ENCODE data around the gene FLYWCH2. TPM values are rescaled to one million over a fixed set of nuclear protein-coding genes. Genes with fewer than 3 reads are reported as not detected.

FLYWCH2 gene
- total RNA-seq, 1 donor: 38.7 TPM

GRCh38 chr16:2867661-2867986 lies 15.4 kb upstream of the FLYWCH2 start:
- Histone ChIP-seq H3K4me1 (ENCODE audit: insufficient read depth, low read length) (peaks cover 6% of the 10 kb centered on the region), H2AFZ (ENCODE audit: low read length) (peak overlapping the region; percentile 99), H3K79me2 (ENCODE audit: insufficient read depth, low read length) (no peaks in the 10 kb centered on the region), H3K27me3 (ENCODE audit: insufficient read depth, low read length) (no peaks in the 10 kb centered on the region), H3K4me3 (ENCODE audit: insufficient read depth, low read length) (peak overlapping the region; percentile 81), H3K27ac (ENCODE audit: low read depth, low read length) (peak overlapping the region; percentile 95), H3K9me3 (ENCODE audit: low read depth, low read length) (no peaks in the 10 kb centered on the region), H3K36me3 (ENCODE audit: insufficient read depth, low read length) (no peaks in the 10 kb centered on the region), H3K4me2 (ENCODE audit: insufficient read depth, low read length) (peak overlapping the region; percentile 99), H4K20me1 (ENCODE audit: insufficient read depth, low read length) (no peaks in the 10 kb centered on the region)
- no peak for TF ChIP-seq CTCF (IDR thresholded peaks at IDR 0.05; ENCODE audit: extremely low read depth, low read depth, low read length)
- DNase-seq (ENCODE audit: insufficient read length, low spot score, missing footprints): no peak

- Histone ChIP-seq H2AFZ (ENCODE audit: low read length) (peak overlapping the region; percentile 99), H3K79me2 (ENCODE audit: insufficient read depth, low read length) (no peaks in the 10 kb centered on the region), H3K27ac (ENCODE audit: low read depth, low read length) (peak overlapping the region; percentile 95), H3K4me2 (ENCODE audit: insufficient read depth, low read length) (peak overlapping the region; percentile 99), H3K4me3 (ENCODE audit: insufficient read depth, low read length) (peak overlapping the region; percentile 81), H3K4me1 (ENCODE audit: insufficient read depth, low read length) (peaks cover 6% of the 10 kb centered on the region), H3K9me3 (ENCODE audit: low read depth, low read length) (no peaks in the 10 kb centered on the region), H3K36me3 (ENCODE audit: insufficient read depth, low read length) (no peaks in the 10 kb centered on the region), H4K20me1 (ENCODE audit: insufficient read depth, low read length) (no peaks in the 10 kb centered on the region), H3K27me3 (ENCODE audit: insufficient read depth, low read length) (no peaks in the 10 kb centered on the region)
- TF ChIP-seq CTCF (IDR thresholded peaks at IDR 0.05; ENCODE audit: extremely low read depth, low read depth, low read length): peak; percentile 98
- DNase-seq (ENCODE audit: insufficient read length, low spot score, missing footprints): peak; percentile 98
These were observed 14.8 kb upstream of the FLYWCH2 start for GRCh38 chr16:2867987-2868789.

GRCh38 chr16:2871926-2872325 lies 11.1 kb upstream of the FLYWCH2 start:
- peak; percentile 38 for DNase-seq (ENCODE audit: insufficient read length, low spot score, missing footprints)
- TF ChIP-seq CTCF (IDR thresholded peaks at IDR 0.05; ENCODE audit: extremely low read depth, low read depth, low read length): no peak
- H3K36me3 ChIP-seq (ENCODE audit: insufficient read depth, low read length): no peaks in the 10 kb centered on the region
- no peaks in the 10 kb centered on the region for H4K20me1 ChIP-seq (ENCODE audit: insufficient read depth, low read length)
- H2AFZ ChIP-seq (ENCODE audit: low read length): no peak overlapping the region
- peaks cover 6% of the 10 kb centered on the region for H3K4me1 ChIP-seq (ENCODE audit: insufficient read depth, low read length)
- H3K4me3 ChIP-seq (ENCODE audit: insufficient read depth, low read length): no peak overlapping the region
- no peaks in the 10 kb centered on the region for H3K9me3 ChIP-seq (ENCODE audit: low read depth, low read length)
- H3K4me2 ChIP-seq (ENCODE audit: insufficient read depth, low read length): no peak overlapping the region
- no peaks in the 10 kb centered on the region for H3K27me3 ChIP-seq (ENCODE audit: insufficient read depth, low read length)
- no peaks in the 10 kb centered on the region for H3K79me2 ChIP-seq (ENCODE audit: insufficient read depth, low read length)
- no peak overlapping the region for H3K27ac ChIP-seq (ENCODE audit: low read depth, low read length)

GRCh38 chr16:2874032-2874911 lies 8.7 kb upstream of the FLYWCH2 start:
- no peaks in the 10 kb centered on the region for H3K27me3 ChIP-seq (ENCODE audit: insufficient read depth, low read length)
- H3K27ac ChIP-seq (ENCODE audit: low read depth, low read length): no peak overlapping the region
- H3K4me3 ChIP-seq (ENCODE audit: insufficient read depth, low read length): no peak overlapping the region
- H3K9me3 ChIP-seq (ENCODE audit: low read depth, low read length): no peaks in the 10 kb centered on the region
- peak overlapping the region; percentile 36 for H2AFZ ChIP-seq (ENCODE audit: low read length)
- H3K79me2 ChIP-seq (ENCODE audit: insufficient read depth, low read length): no peaks in the 10 kb centered on the region
- DNase-seq (ENCODE audit: insufficient read length, low spot score, missing footprints): no peak
- no peaks in the 10 kb centered on the region for H3K4me1 ChIP-seq (ENCODE audit: insufficient read depth, low read length)
- H4K20me1 ChIP-seq (ENCODE audit: insufficient read depth, low read length): no peaks in the 10 kb centered on the region
- peak overlapping the region; percentile 27 for H3K4me2 ChIP-seq (ENCODE audit: insufficient read depth, low read length)
- H3K36me3 ChIP-seq (ENCODE audit: insufficient read depth, low read length): no peaks in the 10 kb centered on the region
- no peak for TF ChIP-seq CTCF (IDR thresholded peaks at IDR 0.05; ENCODE audit: extremely low read depth, low read depth, low read length)

All from osteoblast (primary cell).